22Rv1 (cell line): ENCODE data around the gene CFAP46.

Experiments
- H3K27ac ChIP-seq: fragments of 450-650 bp; 2 replicates; pipeline ENCODE4 v1.5.1; 2017
- CTCF ChIP-seq: fragments of 450-650 bp; IDR thresholded peaks from 2 replicates; pipeline ENCODE4 v1.5.1; 2017; ENCODE audit warnings: mild to moderate bottlenecking
- ZFX ChIP-seq: fragments of 450-650 bp; IDR thresholded peaks from 2 replicates; pipeline ENCODE4 v1.6.1; 2017; ENCODE audit warnings: antibody characterized with exemption, borderline replicate concordance

CFAP46 gene

DNA sequence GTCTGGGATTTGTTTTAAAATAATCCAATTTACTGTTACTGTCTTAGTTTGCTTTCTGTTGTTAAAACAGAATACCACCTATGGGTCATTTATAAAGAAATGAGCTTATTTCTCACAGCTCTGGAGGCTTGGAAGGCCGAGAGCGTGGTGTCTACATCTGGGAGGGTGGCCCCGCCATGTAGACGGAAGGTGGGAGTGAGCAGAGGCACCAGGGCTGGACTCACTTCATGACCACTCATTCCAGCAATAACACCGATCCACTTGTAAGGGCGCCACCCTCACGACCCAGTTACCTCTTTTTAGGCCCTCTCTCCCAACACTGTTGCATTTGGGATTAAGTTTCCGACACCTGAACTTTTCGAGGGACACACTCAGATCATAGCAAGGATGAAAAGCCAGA, 36.2 kb upstream of the CFAP46 start:
- no peak overlapping the region for H3K27ac ChIP-seq
- no peak for TF ChIP-seq ZFX
- no peak for TF ChIP-seq CTCF

DNA sequence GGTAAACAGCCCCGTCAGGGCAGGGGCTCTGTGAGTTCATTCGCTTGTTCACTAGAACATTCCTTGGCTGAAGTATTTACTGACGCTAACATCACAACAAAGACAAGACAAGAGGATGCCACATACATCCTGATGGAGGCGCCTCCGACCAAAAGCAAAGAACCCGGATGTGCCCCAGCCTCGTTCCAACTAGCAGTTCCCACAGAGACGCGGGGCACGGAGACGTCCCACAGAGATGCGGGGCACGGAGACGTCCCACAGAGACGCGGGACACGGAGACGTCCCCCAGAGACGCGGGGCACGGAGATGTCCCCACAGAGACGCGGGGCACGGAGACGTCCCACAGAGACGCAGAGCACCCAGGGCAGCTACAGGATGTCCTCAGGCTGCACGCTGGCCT, 35.4 kb upstream of the CFAP46 start:
- TF ChIP-seq CTCF (no peak), ZFX (no peak)

GRCh38 chr10:132977076-132977475, 34.7 kb upstream of the CFAP46 start:
- no peak for TF ChIP-seq CTCF
- TF ChIP-seq ZFX = no peak
- H3K27ac ChIP-seq = no peak overlapping the region

More for the DNA sequence above, 35.4 kb upstream of the CFAP46 start:
- no peak overlapping the region for H3K27ac ChIP-seq

GRCh38 chr10:132975831-132976682, 33.7 kb upstream of the CFAP46 start:
- no peak overlapping the region for H3K27ac ChIP-seq

DNA sequence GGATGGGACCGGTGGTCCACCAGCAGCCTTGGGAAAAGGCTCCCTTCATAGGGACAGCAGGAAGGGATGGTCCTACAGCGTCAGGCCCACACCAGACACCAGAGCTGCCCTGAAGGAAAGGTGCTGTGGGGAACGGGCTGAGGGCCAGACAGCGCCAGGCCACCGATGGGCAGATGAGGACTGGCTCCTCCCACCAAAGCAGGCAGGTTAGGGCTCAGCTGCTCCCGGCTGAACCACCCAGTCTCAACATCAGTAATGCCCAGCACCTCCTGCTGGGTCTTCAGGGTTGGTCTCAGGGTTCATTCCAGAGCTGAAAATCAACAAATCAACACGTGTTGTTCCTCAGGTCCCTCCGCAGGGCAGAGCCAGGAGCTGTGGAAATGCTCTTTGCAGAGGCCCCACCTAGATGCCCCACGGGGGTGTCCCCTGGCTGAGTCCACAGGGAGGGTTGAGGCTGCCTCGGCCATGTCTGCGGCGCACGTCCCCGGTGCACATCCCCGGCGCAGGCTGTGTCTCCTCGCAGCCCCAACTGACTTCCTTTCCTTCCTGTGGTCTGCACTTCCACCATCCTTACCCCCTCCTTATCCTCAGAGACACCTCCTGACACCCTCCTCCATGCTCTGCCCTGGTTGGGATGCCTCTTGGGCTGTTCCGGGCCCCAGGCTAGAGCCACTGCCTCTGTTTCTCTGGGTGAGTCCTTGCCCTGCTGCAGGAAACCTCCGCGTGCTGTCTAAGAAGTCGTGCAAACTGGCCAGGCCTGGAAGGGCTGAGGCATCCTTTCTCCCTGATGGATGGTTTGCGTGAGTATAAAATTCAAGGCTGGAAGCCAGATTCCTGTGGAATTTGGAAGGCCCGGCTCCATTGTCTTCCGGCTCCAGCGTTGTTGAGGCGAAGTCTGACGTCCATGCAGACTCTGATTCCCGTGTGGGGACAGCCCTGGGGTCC, 32.8 kb upstream of the CFAP46 start:
- TF ChIP-seq CTCF (no peak), ZFX (no peak)
- H3K27ac ChIP-seq = no peak overlapping the region

More at GRCh38 chr10:132975831-132976682, 33.7 kb upstream of the CFAP46 start:
- TF ChIP-seq ZFX (no peak), CTCF (no peak)

- no peak overlapping the region for H3K27ac ChIP-seq
- no peak for TF ChIP-seq CTCF
- no peak for TF ChIP-seq ZFX
Observed at GRCh38 chr10:132974249-132974796, 32.0 kb upstream of the CFAP46 start.
